Skeletal muscle satellite cell (primary cell): ENCODE measurements around the gene MAD1L1.

Experiments used
- H3K27me3 ChIP-seq: 2 replicates; pipeline ENCODE4 v1.7.0; 2013; ENCODE audit warnings: low read length; ENCODE audit not compliant: control insufficient read depth, insufficient read depth
- H3K36me3 ChIP-seq: 2 replicates; pipeline ENCODE4 v1.7.0; 2013; ENCODE audit warnings: mild to moderate bottlenecking, control low read depth, low read length; ENCODE audit not compliant: insufficient read depth
- H3K4me1 ChIP-seq: 2 replicates; pipeline ENCODE4 v1.7.0; 2013; ENCODE audit warnings: low read length; ENCODE audit not compliant: control insufficient read depth, insufficient read depth
- H3K4me2 ChIP-seq: 2 replicates; pipeline ENCODE4 v1.7.0; 2013; ENCODE audit warnings: mild to moderate bottlenecking, low read length
- H3K4me3 ChIP-seq: 2 replicates; pipeline ENCODE4 v1.7.0; 2013; ENCODE audit warnings: low read length
- H3K9ac ChIP-seq: 2 replicates; pipeline ENCODE4 v1.7.0; 2013; ENCODE audit warnings: mild to moderate bottlenecking, low read depth, low read length, moderate library complexity
- H3K9me3 ChIP-seq: replicated peaks from 2 replicates; pipeline ENCODE4 v1.7.0; 2013; ENCODE audit warnings: mild to moderate bottlenecking, control low read depth, low read length

MAD1L1 gene

GRCh38 chr7:1948301-1948796 is 284.4 kb downstream of the MAD1L1 start:
- no peak overlapping the region for H3K4me2 ChIP-seq
- no peaks in the 10 kb centered on the region for H3K36me3 ChIP-seq
- H3K9ac ChIP-seq, result no peak overlapping the region

GRCh38 chr7:1947586-1948217 is 285.0 kb downstream of the MAD1L1 start:
- H3K9me3 ChIP-seq, result no peaks in the 10 kb centered on the region
- no peak overlapping the region for H3K9ac ChIP-seq
- peaks cover 13% of the 10 kb centered on the region for H3K4me1 ChIP-seq
- H3K27me3 ChIP-seq, result no peaks in the 10 kb centered on the region
- H3K4me3 ChIP-seq, result no peak overlapping the region
- no peak overlapping the region for H3K4me2 ChIP-seq
- no peaks in the 10 kb centered on the region for H3K36me3 ChIP-seq

More at GRCh38 chr7:1948301-1948796, 284.4 kb downstream of the MAD1L1 start:
- no peak overlapping the region for H3K4me3 ChIP-seq
- peaks cover 13% of the 10 kb centered on the region for H3K4me1 ChIP-seq
- no peaks in the 10 kb centered on the region for H3K9me3 ChIP-seq
- no peaks in the 10 kb centered on the region for H3K27me3 ChIP-seq

- H3K4me1 ChIP-seq, result peaks cover 13% of the 10 kb centered on the region
- no peak overlapping the region for H3K4me3 ChIP-seq
- no peaks in the 10 kb centered on the region for H3K36me3 ChIP-seq
- no peaks in the 10 kb centered on the region for H3K9me3 ChIP-seq
- H3K9ac ChIP-seq, result no peak overlapping the region
- no peaks in the 10 kb centered on the region for H3K27me3 ChIP-seq
- H3K4me2 ChIP-seq, result no peak overlapping the region
Observed at GRCh38 chr7:1946773-1947450, 285.8 kb downstream of the MAD1L1 start.

GRCh38 chr7:1946025-1946772 is 286.5 kb downstream of the MAD1L1 start:
- H3K36me3 ChIP-seq, result no peaks in the 10 kb centered on the region
- no peaks in the 10 kb centered on the region for H3K9me3 ChIP-seq
- no peak overlapping the region for H3K4me3 ChIP-seq
- no peaks in the 10 kb centered on the region for H3K27me3 ChIP-seq
- H3K4me2 ChIP-seq, result no peak overlapping the region
- H3K4me1 ChIP-seq, result peaks cover 11% of the 10 kb centered on the region
- H3K9ac ChIP-seq, result no peak overlapping the region

- no peaks in the 10 kb centered on the region for H3K9me3 ChIP-seq
- peaks cover 4% of the 10 kb centered on the region for H3K4me1 ChIP-seq
Observed at GRCh38 chr7:1945558-1945957, 287.2 kb downstream of the MAD1L1 start.

GRCh38 chr7:1944619-1945210 is 288.0 kb downstream of the MAD1L1 start:
- Histone ChIP-seq H3K9me3 (no peaks in the 10 kb centered on the region), H3K36me3 (no peaks in the 10 kb centered on the region), H3K27me3 (no peaks in the 10 kb centered on the region), H3K4me3 (no peak overlapping the region), H3K4me1 (peaks cover 12% of the 10 kb centered on the region), H3K4me2 (no peak overlapping the region), H3K9ac (no peak overlapping the region)

More at GRCh38 chr7:1945558-1945957, 287.2 kb downstream of the MAD1L1 start:
- Histone ChIP-seq H3K4me2 (no peak overlapping the region), H3K36me3 (no peaks in the 10 kb centered on the region), H3K4me3 (no peak overlapping the region), H3K27me3 (no peaks in the 10 kb centered on the region), H3K9ac (no peak overlapping the region)

GRCh38 chr7:1943933-1944618 is 288.7 kb downstream of the MAD1L1 start:
- no peaks in the 10 kb centered on the region for H3K9me3 ChIP-seq
- no peak overlapping the region for H3K9ac ChIP-seq
- H3K36me3 ChIP-seq, result no peaks in the 10 kb centered on the region
- no peak overlapping the region for H3K4me3 ChIP-seq
- H3K4me1 ChIP-seq, result peaks cover 15% of the 10 kb centered on the region
- H3K4me2 ChIP-seq, result no peak overlapping the region
- no peaks in the 10 kb centered on the region for H3K27me3 ChIP-seq

- H3K4me3 ChIP-seq, result no peak overlapping the region
- no peaks in the 10 kb centered on the region for H3K9me3 ChIP-seq
- no peak overlapping the region for H3K9ac ChIP-seq
- H3K4me2 ChIP-seq, result no peak overlapping the region
- no peaks in the 10 kb centered on the region for H3K36me3 ChIP-seq
- H3K4me1 ChIP-seq, result peaks cover 15% of the 10 kb centered on the region
- no peaks in the 10 kb centered on the region for H3K27me3 ChIP-seq
Observed at GRCh38 chr7:1943326-1943725, 289.4 kb downstream of the MAD1L1 start.

- Histone ChIP-seq H3K4me3 (no peak overlapping the region), H3K27me3 (no peaks in the 10 kb centered on the region), H3K4me2 (no peak overlapping the region), H3K36me3 (no peaks in the 10 kb centered on the region), H3K9ac (no peak overlapping the region), H3K4me1 (peaks cover 15% of the 10 kb centered on the region), H3K9me3 (no peaks in the 10 kb centered on the region)
Observed at GRCh38 chr7:1942941-1943289, 289.8 kb downstream of the MAD1L1 start.

- Histone ChIP-seq H3K9me3 (no peaks in the 10 kb centered on the region), H3K27me3 (no peaks in the 10 kb centered on the region), H3K36me3 (no peaks in the 10 kb centered on the region), H3K4me1 (peaks cover 15% of the 10 kb centered on the region), H3K9ac (no peak overlapping the region), H3K4me2 (no peak overlapping the region), H3K4me3 (no peak overlapping the region)
Observed at GRCh38 chr7:1942243-1942940, 290.4 kb downstream of the MAD1L1 start.
